WERI-Rb-1 (cell line): ENCODE measurements around the gene FBXL5.

Experiments
- DNase-seq: peaks from one replicate; pipeline ENCODE4 v3.0.0-alpha.2; 2020
- H3K27ac ChIP-seq: fragments of 250-450 bp; sonication (Bioruptor Pico); 2 replicates; pipeline ENCODE4 v1.5.1; 2020; ENCODE audit warnings: mild to moderate bottlenecking, moderate library complexity
- H3K27me3 ChIP-seq: fragments of 250-450 bp; sonication (Bioruptor Pico); 2 replicates; pipeline ENCODE4 v1.5.1; 2021; ENCODE audit warnings: mild to moderate bottlenecking, low read depth, moderate library complexity; ENCODE audit not compliant: insufficient read depth, severe bottlenecking
- H3K36me3 ChIP-seq: fragments of 250-450 bp; sonication (Bioruptor Pico); 2 replicates; pipeline ENCODE4 v1.5.1; 2020; ENCODE audit warnings: mild to moderate bottlenecking, moderate library complexity
- H3K4me3 ChIP-seq: 2 replicates; pipeline ENCODE4 v1.5.1; 2011; ENCODE audit warnings: low read depth, mild to moderate bottlenecking, control low read depth, low read length
- H3K9me3 ChIP-seq: fragments of 250-450 bp; sonication (Bioruptor Pico); 2 replicates; pipeline ENCODE4 v1.5.1; 2021; ENCODE audit warnings: mild to moderate bottlenecking, moderate library complexity; ENCODE audit not compliant: severe bottlenecking
- CTCF ChIP-seq: IDR thresholded peaks from 2 replicates; pipeline ENCODE4 v1.5.1; 2011; ENCODE audit warnings: low read depth, mild to moderate bottlenecking, control low read depth, inconsistent platforms, low read length

The FBXL5 gene

GRCh38 chr4:15569746-15570145 is 85.4 kb downstream of the FBXL5 start:
- DNase-seq, result no peak
- Histone ChIP-seq H3K9me3 (no peaks in the 10 kb centered on the region), H3K4me3 (no peak overlapping the region), H3K36me3 (peaks cover 34% of the 10 kb centered on the region), H3K27me3 (no peaks in the 10 kb centered on the region), H3K27ac (no peak overlapping the region)
- TF ChIP-seq CTCF, result no peak

- H3K27me3 ChIP-seq, result no peaks in the 10 kb centered on the region
- H3K36me3 ChIP-seq, result peaks cover 34% of the 10 kb centered on the region
- no peak overlapping the region for H3K4me3 ChIP-seq
- TF ChIP-seq CTCF, result no peak
- H3K9me3 ChIP-seq, result no peaks in the 10 kb centered on the region
- H3K27ac ChIP-seq, result no peak overlapping the region
- no peak for DNase-seq
Observed at GRCh38 chr4:15568821-15569220, 86.3 kb downstream of the FBXL5 start.

- no peak for DNase-seq
- Histone ChIP-seq H3K27me3 (no peaks in the 10 kb centered on the region), H3K9me3 (no peaks in the 10 kb centered on the region), H3K36me3 (peaks cover 22% of the 10 kb centered on the region), H3K4me3 (no peak overlapping the region), H3K27ac (no peak overlapping the region)
- no peak for TF ChIP-seq CTCF
Observed at GRCh38 chr4:15563871-15564270, 91.3 kb downstream of the FBXL5 start.

GRCh38 chr4:15562623-15563022 is 92.5 kb downstream of the FBXL5 start:
- no peak overlapping the region for H3K4me3 ChIP-seq
- DNase-seq, result no peak
- H3K9me3 ChIP-seq, result no peaks in the 10 kb centered on the region
- no peaks in the 10 kb centered on the region for H3K27me3 ChIP-seq
- H3K36me3 ChIP-seq, result peaks cover 11% of the 10 kb centered on the region
- H3K27ac ChIP-seq, result no peak overlapping the region
- TF ChIP-seq CTCF, result no peak

GRCh38 chr4:15562114-15562513 is 93.0 kb downstream of the FBXL5 start:
- no peak for DNase-seq
- H3K9me3 ChIP-seq, result no peaks in the 10 kb centered on the region
- peaks cover 7% of the 10 kb centered on the region for H3K36me3 ChIP-seq
- H3K4me3 ChIP-seq, result no peak overlapping the region
- H3K27ac ChIP-seq, result no peak overlapping the region
- no peaks in the 10 kb centered on the region for H3K27me3 ChIP-seq
- no peak for TF ChIP-seq CTCF

- DNase-seq, result no peak
- H3K27ac ChIP-seq, result no peak overlapping the region
- H3K27me3 ChIP-seq, result no peaks in the 10 kb centered on the region
- peaks cover 12% of the 10 kb centered on the region; the same call in 1 of the 2 replicates for H3K36me3 ChIP-seq
- H3K9me3 ChIP-seq, result no peaks in the 10 kb centered on the region
- TF ChIP-seq CTCF, result no peak
- no peak overlapping the region for H3K4me3 ChIP-seq
Observed at GRCh38 chr4:15558561-15558960, 96.6 kb downstream of the FBXL5 start.
